Stimulated activated CD4-positive, alpha-beta T cell treated with anti-CD3 and anti-CD28 coated beads, TNF-alpha, amount 100 ng/mL, for 4 hours (primary cell): ENCODE results near the gene CREG1.
"Not testable (repeated sequence)": the region's sequence is repeated elsewhere in the genome, so short reads cannot be mapped to it uniquely, and the experiment has no call there.

Experiments used
- DNase-seq, 3 experiments: peaks; one replicate each; pipeline ENCODE4 v3.0.0-alpha.2; 2020; ENCODE audit warnings: low read depth in 3 of 3

Gene CREG1

DNA sequence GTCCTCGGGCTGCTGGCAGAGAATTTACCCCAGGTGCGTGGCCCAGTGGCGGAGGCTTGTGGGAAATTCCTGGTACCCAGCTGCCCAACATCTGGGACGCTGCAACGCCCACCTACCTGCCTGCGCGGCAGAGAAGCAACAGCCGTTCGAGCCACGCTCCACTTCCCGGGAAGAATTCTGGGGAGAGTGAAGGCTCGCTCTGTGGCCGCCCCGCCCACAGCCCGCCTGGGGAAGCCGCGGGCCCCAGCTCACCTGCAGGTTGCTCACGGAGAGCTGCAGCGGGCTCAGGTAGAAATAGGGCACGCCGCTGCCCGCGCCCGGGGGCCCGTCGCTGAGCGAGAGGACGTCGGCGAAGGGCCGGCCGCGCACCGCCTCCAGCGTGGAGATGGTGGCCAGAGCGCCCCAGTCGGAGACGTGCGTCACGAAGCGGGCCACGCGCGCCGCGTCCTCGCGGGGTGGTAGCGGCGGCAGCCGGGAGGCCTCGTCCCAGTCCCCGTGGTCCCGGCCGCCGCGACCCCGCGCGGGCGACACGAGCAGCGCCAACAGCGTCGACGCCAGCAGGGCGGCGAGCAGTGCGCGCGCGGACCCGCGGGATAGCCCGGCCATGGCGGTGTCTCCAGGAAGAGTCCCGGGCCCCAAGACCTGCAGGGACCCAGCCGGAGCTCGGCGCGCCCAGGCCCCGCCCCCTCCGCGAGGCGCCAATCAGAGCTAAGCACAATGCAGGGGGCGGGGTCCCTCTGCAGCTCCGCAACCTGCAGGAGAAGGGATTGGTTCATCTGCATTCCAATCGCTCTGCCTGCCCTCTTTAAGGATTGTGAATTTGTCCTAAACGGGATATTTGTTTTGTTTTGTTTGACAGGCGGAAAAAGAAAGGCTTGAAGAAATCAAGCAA is at the start of gene CREG1:
Gene CREG1 (minus strand): TSS at position 627 of the 892 bp plus-strand sequence.
- DNase-seq: peak; percentile 76 to 82 (median 77)

DNA sequence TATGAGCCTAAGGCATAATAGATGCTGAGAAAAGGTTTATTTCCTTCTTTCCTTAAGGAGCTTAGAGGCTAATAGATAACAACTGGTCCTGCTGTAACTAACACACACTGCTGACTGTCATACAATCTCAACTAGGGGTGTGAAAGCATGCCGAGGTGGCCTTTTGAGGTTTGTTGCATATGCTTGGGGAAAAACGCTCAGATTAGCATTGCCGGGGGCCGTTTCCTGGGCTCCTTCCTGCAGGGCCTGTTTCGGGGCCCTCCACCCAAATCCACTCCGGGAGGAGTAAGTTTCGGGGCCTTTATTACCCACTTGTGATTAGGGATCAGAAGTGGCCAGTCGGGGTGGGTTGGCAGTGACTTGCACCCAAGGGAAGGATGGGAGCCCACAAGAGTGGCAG is 49.3 kb upstream of the CREG1 start:
- no peak for DNase-seq

DNA sequence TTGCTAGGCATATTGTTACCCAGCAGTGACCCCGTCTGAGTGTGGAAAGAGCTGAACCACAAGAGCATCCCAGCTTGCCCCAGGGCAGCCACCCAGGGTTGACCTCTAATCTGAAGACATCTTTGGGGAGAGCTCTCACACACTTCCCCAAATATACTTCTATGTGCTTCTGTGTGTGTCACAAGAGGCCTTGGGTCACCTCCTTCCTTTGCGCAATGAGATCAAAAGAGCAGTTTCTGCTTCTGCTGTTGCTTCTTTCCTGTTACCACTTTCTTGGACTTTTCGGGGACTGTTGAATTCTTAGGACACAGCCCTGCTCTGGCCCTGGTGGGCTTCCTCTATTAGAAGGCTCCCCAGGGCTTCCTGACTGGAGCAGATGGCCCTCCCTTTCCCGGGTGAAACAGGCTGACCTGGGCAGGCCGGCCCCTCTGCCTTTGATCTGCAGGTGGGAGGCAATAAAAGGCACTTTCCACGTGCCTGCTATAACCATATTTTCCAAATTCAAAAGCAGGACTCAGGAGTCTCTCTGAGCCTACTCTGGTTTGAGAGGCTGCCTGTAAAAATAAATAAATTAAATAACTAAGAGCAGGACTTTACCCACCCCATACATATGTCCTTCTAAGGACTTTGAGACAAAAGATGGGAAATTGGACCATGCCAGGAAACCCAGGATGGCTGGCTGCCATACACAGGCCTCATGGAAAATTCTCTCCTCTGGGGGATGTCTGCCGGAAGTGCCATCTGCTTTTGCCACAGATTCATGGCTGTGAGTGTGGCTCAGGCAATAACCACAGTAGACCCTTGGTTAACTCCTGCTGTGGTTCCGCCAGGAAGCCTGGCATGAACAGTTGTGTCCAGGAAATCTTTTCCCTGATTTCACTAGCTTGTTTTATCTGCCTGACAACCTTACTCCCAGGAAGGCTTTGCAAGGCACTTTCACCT is 48.2 kb upstream of the CREG1 start:
- no peak for DNase-seq

DNA sequence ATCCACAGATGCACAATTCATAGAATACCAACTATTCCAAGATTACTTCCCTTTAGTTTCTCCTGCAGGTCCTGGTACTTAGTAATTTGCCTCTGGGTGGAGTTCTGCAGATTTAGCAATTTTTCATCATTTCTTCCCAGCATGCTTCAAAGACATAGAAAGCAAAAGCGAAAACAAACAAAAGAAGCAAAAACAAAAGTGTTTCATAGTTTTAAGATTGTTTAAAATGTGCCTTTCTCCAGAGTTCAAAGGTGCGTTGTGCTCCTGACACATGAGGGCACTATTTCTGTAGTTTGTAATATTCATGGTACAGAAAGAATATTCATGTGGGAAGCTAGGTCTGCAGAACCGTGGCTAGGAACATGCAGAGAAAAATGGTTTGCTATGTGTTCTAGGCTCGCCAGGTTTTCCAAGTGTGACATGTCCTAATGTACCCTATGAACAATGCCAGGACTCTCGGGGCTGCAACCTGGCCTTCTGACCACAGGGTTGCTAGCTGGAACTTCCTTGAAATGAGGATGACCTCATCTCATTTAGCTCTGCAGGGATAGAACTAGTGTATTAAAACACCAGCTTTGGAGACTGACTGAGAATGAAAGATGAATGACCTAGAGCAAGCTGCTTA is 46.5 kb upstream of the CREG1 start:
- DNase-seq: no peak

DNA sequence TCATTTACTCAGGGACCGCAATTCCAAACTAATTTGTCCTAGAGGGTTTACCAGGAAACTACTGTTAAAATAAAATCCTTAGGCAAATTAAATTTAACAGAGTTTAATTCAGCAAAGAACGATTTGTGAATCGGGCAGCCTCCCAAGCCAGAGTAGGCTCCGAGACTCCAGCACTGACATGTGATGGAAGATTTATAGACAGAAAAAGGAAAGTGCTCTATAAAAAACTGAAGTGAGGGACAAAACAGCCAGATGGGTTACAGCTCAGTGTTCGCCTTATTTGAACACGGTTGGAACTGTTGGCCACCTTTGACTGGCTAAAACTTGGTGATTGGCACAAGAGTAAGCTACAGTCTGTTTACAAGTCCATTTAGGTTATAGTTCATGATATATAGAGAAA is 41.3 kb upstream of the CREG1 start:
- DNase-seq: no peak

DNA sequence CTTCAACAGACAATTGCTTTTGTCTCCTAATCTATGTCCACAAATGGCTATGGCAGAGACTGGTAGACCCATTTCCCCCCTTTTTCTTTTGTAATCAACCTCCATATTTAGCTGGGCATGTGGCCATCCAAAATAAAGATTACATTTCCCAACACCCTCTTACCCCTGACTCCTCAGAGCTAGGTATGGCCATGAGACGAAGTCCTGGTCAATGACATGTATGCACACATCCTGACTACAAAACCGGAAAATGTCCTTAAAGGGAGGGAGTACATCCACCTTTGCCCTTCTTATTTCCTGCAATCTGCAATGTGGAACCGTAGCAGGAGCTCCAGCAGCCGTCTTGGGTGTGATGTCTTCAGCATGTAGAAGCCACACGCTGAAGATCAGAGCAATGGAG is 40.3 kb upstream of the CREG1 start:
- no peak for DNase-seq

DNA sequence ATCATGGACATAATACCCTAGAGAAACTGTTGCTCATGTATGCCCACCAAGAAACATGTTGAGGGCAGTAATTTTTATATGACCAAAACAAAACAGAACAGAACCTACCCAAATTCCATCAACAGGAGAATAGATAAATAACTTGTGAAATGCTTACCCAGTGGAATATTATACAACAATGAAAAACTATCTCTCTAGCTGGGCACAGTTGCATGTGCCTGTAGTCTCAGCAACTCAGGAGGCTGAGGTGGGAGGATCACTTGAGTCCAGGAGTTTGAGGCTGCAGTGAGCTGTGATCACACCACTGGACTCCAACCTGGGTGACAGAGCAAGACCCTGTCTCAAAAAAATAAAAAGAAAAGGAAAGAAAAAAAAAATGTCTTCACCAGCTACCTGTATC is 38.9 kb upstream of the CREG1 start:
- no peak for DNase-seq

DNA sequence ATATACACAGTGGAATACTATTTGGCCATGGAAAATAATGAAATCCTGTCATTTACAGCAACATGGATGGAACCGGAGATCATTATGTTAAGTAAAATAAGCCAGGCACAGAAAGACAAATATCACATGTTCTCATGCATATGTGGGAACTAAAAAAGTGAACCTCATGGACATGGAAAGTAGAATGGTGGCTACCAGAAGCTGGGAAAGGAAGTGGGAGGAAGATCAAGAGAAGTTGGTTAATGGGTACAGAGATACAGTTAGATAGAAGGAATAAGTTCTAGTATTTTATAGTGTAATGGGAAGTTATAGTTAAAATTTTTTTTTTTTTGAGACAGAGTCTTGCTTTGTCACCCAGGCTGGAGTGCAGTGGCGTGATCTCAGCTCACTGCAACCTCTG is 34.8 kb upstream of the CREG1 start:
- DNase-seq: no peak

DNA sequence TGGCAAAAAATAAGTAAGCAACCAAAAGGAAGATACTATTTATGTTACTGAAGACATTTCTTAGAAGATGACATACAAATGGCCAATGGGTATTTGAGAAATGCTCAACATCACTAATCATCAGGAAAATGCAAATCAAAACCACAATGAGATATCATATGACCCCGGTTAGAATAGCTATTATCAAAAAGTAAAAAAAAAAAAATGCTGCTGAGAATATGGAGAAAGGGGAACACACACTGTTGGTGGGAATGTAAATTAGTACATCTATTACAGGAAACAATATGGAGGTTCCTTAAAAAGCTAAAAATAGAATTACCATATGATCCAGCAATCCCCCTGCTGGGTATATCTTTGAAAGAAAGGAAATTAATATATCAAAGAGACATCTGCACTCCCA is 34.3 kb upstream of the CREG1 start:
- DNase-seq: no peak

DNA sequence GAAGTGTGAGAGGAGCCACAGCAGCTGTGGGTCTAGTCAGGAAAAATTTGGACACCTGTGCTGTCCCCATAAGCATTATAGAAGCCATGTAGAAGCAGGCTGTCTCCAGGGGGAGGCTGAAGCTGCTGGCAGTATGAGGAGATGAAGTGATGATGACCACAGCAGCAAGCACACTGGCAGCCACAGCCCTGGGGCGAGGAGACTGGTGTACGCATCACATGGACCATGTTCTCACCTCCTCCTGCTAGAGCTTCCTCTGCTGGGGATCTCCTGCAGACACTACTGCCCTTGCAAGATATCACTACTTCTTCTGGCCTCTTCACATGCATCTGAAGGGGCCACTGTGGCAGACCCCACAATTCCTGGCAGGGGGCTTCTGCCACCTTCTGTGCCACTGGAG is 33.8 kb upstream of the CREG1 start:
- DNase-seq: no peak

DNA sequence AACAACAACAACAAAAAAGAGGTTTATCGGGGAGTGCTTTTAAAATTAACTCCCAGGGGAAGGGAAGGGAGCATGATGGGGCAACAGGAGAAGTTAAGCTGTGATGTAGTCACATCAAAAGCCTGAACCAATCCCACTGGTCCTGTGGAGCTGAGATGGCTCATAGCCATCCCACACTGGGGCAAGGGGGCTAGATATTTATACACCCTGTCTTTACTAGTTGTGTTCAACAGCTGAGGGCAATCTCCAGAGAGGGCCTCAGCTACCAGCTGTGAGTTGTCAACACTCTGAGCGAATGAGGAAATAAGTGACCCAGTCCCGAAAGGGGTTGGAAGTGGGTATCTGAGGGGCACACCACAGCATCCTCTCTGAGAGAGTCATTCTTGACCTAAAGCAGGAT is 31.0 kb upstream of the CREG1 start:
- DNase-seq: no peak

DNA sequence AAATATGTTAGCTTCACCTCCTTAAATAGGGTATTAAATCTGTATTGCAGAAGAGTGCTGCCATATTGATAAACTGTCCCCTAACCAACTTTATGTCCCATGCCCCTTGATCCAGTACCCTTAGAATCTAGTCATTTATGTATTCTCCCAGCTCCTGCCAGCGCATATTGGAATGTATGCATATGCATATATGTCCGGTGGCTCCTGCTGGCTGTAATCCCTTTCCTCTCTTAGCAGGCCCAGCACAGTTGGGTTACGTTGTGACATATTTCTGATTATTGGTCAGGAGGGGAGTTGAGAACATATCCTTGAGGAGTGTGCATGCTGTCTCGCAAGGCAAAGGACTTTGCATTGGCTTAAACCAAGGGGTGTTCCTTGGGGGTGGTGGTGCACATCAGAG is 29.2 kb upstream of the CREG1 start:
- no peak for DNase-seq

DNA sequence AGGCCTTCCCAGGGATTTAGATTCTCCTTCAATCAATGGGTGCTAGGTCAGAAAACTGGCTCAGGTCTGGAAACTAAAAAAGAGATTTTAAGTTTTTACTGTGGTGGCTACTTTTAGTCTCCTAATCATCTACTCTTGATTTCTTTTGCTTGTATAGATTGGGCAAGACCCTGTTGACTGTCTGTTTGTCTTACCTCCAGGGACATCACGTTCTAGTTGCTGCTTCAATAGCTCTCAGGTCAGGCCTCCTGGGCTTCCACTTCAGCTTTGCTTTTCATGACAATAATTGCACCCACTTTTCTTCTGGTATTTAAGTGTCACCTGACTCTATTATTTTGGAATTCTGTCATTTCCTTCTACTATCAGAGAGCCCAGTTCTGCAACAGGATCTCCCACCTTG is 28.5 kb upstream of the CREG1 start:
- DNase-seq: no peak

DNA sequence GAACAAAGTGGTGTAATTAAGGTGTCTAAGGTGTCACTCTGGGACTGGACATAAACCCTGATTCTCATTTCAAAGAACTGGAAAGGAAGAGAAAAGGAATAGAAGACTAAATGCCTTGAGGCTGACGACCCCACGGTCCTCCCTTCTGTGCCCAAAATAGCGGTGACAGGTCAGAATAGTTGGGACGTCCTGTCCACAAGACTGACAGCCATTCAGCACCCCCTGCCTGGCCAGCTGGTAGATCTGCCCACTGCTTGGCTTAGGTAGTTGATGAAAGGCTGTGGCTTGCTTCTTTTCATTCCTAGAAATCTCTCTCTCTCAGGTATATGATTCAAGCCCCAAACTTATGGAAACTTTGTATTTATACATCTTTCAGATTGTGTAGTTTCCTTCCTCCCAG is 26.4 kb upstream of the CREG1 start:
- no peak for DNase-seq

DNA sequence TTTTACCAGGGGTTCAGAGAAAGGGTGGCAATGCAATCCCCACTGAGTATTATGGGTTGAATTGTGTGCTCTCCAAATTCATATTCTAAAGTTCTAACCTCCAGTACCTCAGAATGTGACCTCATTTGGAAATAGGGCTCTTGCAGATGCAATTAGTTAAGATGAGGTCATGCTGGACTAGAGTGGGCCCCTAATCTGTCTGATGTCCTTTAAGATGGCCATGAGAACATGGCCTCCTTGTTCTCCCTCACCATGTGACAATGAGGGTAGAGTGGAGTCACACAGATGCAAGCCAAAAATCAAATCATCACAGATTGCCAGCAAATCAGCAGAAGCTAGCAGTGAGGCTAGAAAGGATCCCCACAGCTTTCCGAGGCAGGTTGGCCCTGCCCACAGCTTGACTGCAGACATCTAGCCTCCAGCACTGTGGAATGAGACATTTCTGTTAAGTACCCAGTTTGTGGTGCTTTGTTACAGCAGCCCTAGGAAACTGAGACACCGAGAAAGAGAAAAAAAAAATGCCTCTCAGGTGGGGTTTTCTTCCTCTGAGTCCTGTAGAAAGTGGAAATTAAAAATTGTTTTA is 25.5 kb upstream of the CREG1 start:
- no peak for DNase-seq

DNA sequence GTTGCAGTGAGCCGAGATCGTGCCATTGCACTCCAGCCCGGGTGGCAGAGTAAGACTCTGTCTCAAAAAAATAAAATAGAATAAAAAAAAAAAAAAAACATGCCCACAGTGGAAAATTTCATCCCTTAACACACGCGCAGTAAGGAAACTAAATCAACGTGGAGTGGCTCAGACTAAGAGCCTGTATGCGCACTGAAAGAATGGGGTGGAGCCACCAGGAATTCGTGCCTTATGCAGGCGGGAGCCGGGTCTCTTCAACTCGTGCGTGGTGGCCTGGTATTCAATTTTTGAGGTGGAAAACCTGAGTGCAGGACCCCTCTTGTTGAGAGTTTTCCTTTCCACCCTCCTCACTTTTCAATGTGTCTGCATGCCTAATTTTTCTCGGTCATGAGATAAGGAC is 22.1 kb upstream of the CREG1 start:
- no peak for DNase-seq

DNA sequence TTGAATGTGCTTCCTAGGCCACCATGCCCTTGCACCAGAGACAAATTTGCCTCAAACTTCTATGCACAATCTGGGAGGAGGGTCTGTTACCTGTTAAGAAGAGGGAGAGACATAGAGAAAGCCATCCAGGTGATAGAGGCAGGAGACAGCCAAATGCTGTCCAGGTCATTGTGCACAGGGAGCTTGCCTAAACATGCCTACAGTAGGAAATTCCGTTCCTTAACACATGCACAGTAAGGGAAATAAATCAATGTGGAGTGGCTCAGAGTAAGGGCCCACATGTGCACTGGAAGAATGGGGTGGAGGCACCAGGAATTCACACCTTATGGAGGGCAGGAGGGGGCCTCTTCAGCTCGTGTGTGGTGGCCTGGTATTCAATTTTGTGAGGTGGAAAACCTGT is 19.5 kb upstream of the CREG1 start:
- no peak for DNase-seq

DNA sequence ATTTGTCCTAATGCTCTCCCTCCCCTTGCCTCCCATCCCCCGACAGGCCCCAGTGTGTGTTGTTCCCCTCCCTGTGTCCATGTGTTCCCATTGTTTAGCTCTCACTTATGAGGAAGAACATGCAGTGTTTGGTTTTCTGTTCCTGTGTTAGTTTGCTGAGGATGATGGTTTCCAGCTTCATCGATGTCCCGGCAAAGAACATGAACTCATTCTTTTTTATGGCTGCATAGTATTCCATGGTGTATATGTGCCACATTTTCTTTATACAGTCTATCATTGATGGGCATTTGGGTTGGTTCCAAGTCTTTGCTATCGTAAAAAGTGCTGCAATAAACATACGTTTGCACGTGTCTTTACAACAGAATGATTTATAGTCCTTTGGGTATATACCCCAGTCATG is 17.1 kb upstream of the CREG1 start:
- not testable (repeated sequence) for DNase-seq

DNA sequence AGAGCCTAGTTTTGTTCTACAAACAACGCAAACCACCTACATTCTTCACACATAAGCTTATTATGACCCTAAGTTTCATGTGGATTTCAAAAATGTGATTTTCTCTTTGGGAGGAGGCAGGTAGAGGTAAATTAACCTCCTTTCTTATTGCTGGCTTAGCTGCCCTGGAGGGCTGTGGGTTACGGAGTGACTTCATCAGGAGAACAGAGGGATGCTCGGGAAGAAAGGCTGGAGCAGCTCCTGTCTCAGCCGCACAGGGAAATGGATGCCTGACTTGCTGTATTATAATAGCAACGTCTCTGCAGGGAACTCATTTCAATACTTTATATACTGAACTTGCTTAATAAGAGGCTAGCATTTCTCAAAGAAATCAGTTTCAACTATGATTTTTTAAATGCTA is 14.1 kb upstream of the CREG1 start:
- no peak for DNase-seq

DNA sequence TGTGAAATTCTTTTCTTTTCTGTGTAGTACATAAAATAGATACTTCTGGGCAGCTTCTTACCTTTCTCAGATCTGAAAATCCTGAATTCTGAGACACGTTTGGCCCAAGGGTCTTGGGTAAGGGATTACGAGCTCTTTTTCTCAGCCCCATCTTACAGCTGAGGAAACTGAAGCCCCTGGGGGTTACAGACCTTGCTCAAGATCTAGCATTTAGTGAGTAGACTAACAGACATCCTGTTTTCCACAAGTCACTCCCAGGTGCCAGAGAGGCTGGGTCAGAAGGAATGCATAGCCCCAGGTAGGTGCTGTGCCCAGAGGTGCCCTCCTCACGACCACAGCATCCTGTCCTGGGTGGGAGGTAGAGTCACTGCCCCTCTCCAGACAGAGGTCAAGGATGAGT is 13.2 kb upstream of the CREG1 start:
- DNase-seq: no peak

DNA sequence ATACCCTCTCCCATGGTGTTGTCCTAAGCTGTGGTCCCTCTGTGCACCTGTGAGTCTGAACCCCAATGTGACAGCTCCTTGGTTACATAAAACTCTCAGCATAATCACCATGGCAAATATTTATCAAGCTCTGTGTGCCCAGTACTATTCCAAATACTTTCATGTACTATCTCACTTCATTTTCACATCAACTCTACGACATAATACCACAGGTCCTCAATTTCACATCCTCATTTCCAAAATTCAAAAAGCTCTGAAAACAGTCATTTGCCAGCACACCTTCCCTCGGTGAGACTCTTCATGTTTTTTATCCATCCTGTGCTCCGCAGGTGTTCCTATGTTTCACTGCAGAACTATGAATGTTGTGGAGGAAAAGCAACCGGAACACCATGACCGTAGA is 12.4 kb upstream of the CREG1 start:
- no peak for DNase-seq
